Right lobe of liver (tissue), 6 donors: Measurements from ENCODE around the gene NCS1. TPM values are rescaled to one million over a fixed set of nuclear protein-coding genes. Genes with fewer than 3 reads are reported as not detected.

Experiments used
- ATAC-seq, 4 donors: fragments of 200-7000 bp; cut with Tn5 transposase; one replicate each; pipeline ENCODE4 v1.9.1; 2020; ENCODE audit warnings: mild to moderate bottlenecking in 4 of 4, moderate library complexity in 4 of 4
- DNase-seq, 3 donors: peaks; one replicate each; pipeline ENCODE4 v3.0.0-alpha.2; 2020
- H3K27ac ChIP-seq, 3 donors: fragments of 200-600 bp; one replicate each; pipeline ENCODE4 v1.8.0; 2022
- H3K27me3 ChIP-seq, 2 donors: fragments of 200-600 bp; one replicate each; pipeline ENCODE4 v1.8.0; 2022
- H3K36me3 ChIP-seq, 4 donors: fragments of 200-600 bp; sonication (generic) in 1 of 4; one replicate each; pipeline versions ENCODE4 v1.5.1 to v1.8.0; 2017 to 2022; ENCODE audit warnings: control low read depth in 1 of 4
- H3K4me1 ChIP-seq, 4 donors: fragments of 200-600 bp; sonication (generic) in 1 of 4; one replicate each; pipeline versions ENCODE4 v1.5.1 to v1.8.0; 2017 to 2022; ENCODE audit warnings: control low read depth in 1 of 4
- H3K4me3 ChIP-seq, 3 donors: fragments of 200-600 bp; one replicate each; pipeline ENCODE4 v1.8.0; 2022
- H3K9me3 ChIP-seq, 4 donors: fragments of 200-600 bp; sonication (generic) in 1 of 4; one replicate each; pipeline versions ENCODE4 v1.5.1 to v1.8.0; 2017 to 2022; ENCODE audit warnings: control low read depth in 1 of 4
- POLR2A ChIP-seq: fragments of 450-650 bp; IDR thresholded peaks from one replicate; pipeline ENCODE4 v1.6.1; 2017; ENCODE audit warnings: antibody characterized with exemption, mild to moderate bottlenecking
- WGBS: methylation state at CpG from one replicate; pipeline ENCODE4 v1.1.6; 2018; ENCODE audit warnings: low coverage, low lambda C conversion rate; ENCODE audit not compliant: insufficient coverage; ENCODE audit errors: missing lambda C conversion rate; 5-methylcytosine and 5-hydroxymethylcytosine counted together
- intact Hi-C, 2 donors: fragments of 100-400 bp; cut with DNase I; formaldehyde crosslinking; loops; one replicate each; pipeline versions ENCODE4 v1.11.2 to v1.14.1; 2022
- total RNA-seq, 6 experiments: library from RNA; depleted of rRNA in 2 of 6; stranded (reverse); fragments of >200 nt in 2 of 6; fragmentation: NEBNext Ultra II Directional in 3 of 6; extraction: Animal tissue kit (Norgen Biotek cat#: 25700) in 3 of 6; gene quantifications; one replicate each; pipeline versions ENCODE4 v1.1.0 to v1.2.4, GENCODE V29; 2016 to 2023
- TF ChIP-seq, protein P1 (sequence below), 4 donors: fragments of 200-600 bp in 3 of 4; fragments of 450-650 bp in 1 of 4; IDR thresholded peaks; one replicate each; pipeline versions ENCODE4 v1.5.1 to v1.8.0; 2016 to 2022; ENCODE audit warnings: antibody characterized with exemption in 4 of 4, mild to moderate bottlenecking in 2 of 4
- donor health status: DM: no; HTN: yes; CAD: no.
- donor health status: DM: no; HTN: no; CAD: no.
- donor health status: DM: no; HTN: no; CAD: no.
- donor health status: DM: no; HTN: yes; CAD: no.
- donor health status: DM: no; HTN: yes; CAD: no.

NCS1 gene
- total RNA-seq, 6 experiments from 2014 or later: 1.6 to 3.3 (median 2.8) TPM

DNA sequence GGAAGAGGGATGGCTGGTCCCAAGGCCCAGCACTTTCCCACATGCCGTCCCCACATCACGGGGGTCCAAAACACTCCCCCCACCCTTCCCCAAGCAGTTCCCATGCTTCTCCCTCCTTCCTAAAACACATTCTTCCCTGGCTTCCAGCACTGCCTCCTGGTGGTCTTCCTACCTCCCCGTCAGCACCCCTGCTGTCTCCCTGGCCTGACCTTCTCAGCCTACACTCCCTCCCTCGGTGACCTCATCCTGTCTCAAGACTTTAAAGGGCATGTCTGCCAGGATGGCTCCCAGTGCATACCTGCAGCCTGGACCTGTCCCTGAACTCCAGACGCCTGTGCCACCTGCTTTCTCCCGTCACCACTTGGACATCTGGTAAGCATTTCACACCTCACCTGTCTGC lies 4.3 kb upstream of the NCS1 start:
- DNase-seq (no peak), ATAC-seq (no peak)
- no peak overlapping the region for H3K4me3 ChIP-seq
- no peak overlapping the region for H3K27ac ChIP-seq
- H3K9me3 ChIP-seq: no peaks in the 10 kb centered on the region
- H3K27me3 ChIP-seq: no peaks in the 10 kb centered on the region
- 29% methylated on average over 1 of the region's 6 CpGs for WGBS
- no peaks in the 10 kb centered on the region for H3K4me1 ChIP-seq
- intact Hi-C loops: no loop called here
- H3K36me3 ChIP-seq: no peaks in the 10 kb centered on the region
- TF ChIP-seq, protein P1, sequence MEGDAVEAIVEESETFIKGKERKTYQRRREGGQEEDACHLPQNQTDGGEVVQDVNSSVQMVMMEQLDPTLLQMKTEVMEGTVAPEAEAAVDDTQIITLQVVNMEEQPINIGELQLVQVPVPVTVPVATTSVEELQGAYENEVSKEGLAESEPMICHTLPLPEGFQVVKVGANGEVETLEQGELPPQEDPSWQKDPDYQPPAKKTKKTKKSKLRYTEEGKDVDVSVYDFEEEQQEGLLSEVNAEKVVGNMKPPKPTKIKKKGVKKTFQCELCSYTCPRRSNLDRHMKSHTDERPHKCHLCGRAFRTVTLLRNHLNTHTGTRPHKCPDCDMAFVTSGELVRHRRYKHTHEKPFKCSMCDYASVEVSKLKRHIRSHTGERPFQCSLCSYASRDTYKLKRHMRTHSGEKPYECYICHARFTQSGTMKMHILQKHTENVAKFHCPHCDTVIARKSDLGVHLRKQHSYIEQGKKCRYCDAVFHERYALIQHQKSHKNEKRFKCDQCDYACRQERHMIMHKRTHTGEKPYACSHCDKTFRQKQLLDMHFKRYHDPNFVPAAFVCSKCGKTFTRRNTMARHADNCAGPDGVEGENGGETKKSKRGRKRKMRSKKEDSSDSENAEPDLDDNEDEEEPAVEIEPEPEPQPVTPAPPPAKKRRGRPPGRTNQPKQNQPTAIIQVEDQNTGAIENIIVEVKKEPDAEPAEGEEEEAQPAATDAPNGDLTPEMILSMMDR (IDR thresholded peaks at IDR 0.05): no peak
- no peak for TF ChIP-seq POLR2A

DNA sequence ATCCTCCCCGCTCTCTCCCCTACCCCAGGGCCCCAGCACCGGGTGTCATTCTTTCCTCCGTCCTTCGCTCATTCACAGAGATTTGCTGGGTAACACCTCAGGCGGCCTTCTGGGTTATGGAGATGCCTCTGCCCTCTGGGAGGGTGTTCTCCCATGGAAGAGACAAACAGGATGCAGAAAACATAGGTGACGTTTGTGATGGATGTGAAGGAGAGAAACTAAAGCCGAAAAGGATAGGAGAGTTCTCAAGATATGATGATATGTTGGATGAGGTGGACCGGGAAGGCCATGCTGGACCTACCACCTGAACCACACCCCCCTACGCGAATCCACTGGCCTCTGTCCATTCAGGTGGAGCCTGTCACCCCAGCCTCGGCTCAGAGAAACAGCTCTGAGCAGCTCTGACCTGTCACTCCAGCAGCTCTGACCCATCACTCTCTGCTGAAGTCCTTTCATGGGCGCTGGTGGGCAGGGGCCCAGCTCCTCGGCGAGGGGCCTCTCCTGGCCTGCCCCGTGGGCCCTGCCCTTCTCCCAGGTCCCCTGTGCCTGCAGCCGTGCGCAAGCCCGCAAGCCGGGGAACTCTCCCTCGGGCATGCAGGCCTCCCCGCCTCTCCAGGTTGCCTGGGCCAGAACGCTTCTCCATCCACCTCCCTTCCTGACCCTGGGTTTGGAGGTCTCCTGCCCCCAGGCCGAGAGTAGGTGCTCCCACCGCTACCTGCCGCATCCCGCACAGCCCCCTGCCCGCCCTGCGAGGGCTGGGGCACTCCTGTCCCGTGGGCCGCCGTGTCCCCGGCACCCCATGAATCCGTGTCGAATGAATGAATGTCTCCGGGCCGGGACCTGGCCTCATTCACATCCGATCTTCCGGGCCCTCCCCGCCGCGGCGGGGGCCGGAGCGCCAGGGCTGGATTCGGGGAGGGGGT lies 717 bp upstream of the NCS1 start:
- ATAC-seq (peak in 2 of 4 donors; percentile 4), DNase-seq (no peak)
- intact Hi-C loops: no loop called here
- peak overlapping the region; percentile 12 to 46 (median 18) for H3K4me3 ChIP-seq
- no peaks in the 10 kb centered on the region for H3K9me3 ChIP-seq
- WGBS: 55% methylated on average over 10 of the region's 45 CpGs
- H3K36me3 ChIP-seq: no peaks in the 10 kb centered on the region
- H3K27me3 ChIP-seq: no peaks in the 10 kb centered on the region
- H3K4me1 ChIP-seq: no peaks in the 10 kb centered on the region
- no peak overlapping the region for H3K27ac ChIP-seq
- TF ChIP-seq, protein P1 (IDR thresholded peaks at IDR 0.05): no peak
- TF ChIP-seq POLR2A: no peak

DNA sequence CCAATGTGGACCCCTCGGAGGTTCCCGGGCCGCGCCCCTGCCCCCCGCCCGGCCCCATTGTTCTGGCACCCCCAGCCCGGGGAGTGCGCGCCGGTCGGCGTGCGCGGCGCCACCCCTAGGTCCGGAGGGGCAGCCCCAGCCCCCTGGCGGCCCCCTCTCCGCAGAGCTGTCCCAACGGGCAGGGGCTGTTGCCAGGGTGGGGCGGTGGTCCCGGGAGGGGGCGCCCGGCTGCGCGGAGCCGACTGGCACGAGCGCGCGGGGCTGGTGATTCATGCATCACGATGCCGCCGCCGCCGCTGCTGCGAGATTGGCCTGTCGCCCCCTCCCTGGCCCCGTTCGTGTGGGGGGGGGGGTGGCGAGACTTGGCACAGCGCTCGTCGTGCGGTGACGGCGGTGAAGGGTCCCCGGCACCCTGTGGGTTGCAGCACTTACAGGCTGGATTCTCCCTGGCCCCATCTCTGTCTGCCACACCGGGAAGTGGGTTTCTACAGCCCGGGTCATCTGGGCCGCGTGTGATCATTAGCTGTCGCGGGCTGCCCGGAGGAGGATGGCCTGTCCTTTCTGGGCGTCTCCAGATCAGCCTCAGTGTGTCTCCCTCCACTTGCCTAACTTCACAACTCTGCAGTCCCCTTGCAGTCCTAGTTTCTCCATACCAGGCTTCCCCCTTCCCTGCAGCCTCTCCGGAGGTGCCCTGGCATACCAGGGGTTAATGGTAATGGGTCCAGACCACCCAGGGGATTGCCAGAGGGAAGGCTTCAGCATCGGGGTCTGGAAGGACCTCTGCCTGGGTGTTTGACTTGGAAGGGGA lies 858 bp downstream of the NCS1 start:
- intact Hi-C loops: no loop called here
- no peak overlapping the region for H3K27ac ChIP-seq
- H3K4me3 ChIP-seq: peak overlapping the region; percentile 27 to 36 (median 33)
- no peaks in the 10 kb centered on the region for H3K36me3 ChIP-seq
- no peaks in the 10 kb centered on the region for H3K4me1 ChIP-seq
- no peaks in the 10 kb centered on the region for H3K27me3 ChIP-seq
- WGBS: 15% methylated on average over 10 of the region's 57 CpGs
- TF ChIP-seq POLR2A: no peak
- TF ChIP-seq, protein P1 (IDR thresholded peaks at IDR 0.05): no peak
- H3K9me3 ChIP-seq: no peaks in the 10 kb centered on the region
- DNase-seq (no peak), ATAC-seq (no peak)

DNA sequence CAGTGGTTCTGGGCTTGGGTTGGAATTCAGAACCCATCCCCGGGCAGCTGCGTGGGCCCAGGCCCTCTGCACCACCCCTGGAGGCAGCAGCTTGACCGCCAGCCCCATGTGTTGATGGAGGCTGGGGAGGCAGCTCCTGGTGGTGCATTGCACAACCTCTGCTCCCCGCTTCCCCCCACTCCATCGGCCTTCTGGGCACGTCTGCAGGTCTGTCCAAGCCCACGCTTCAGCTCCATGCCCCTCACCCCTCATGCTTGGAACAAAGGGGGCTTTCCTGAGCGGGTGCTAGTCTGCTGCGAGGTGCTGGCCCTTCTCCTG lies 1.4 kb downstream of the NCS1 start:
- Histone ChIP-seq H3K27ac (no peak overlapping the region), H3K4me3 (peak overlapping the region in 1 of 3 donors; percentile 27), H3K9me3 (no peaks in the 10 kb centered on the region), H3K27me3 (no peaks in the 10 kb centered on the region), H3K36me3 (no peaks in the 10 kb centered on the region), H3K4me1 (no peaks in the 10 kb centered on the region)
- no peak for TF ChIP-seq POLR2A
- TF ChIP-seq, protein P1 (IDR thresholded peaks at IDR 0.05): no peak
- DNase-seq: no peak
- ATAC-seq: no peak
- intact Hi-C loops: no loop called here
- 70% methylated on average over 3 of the region's 9 CpGs for WGBS
